Mucosa of gallbladder (tissue), 1 donor: ENCODE measurements around the gene KRTAP4-3. TPM values are rescaled to one million over a fixed set of nuclear protein-coding genes. Genes with fewer than 3 reads are reported as not detected.
"Not testable (repeated sequence)": the region's sequence is repeated elsewhere in the genome, so short reads cannot be mapped to it uniquely, and the experiment has no call there.

ENCODE experiments used
- DNase-seq: peaks from one replicate; pipeline ENCODE4 v3.0.0-alpha.2; 2020; ENCODE audit warnings: low spot score
- total RNA-seq: library from RNA; stranded (reverse); gene quantifications from one replicate; pipeline ENCODE4 v1.2.1, GENCODE V29; 2021
- donor health status: DM: no; HTN: no; CAD: no.

KRTAP4-3 gene
- total RNA-seq, 1 donor from 2014 or later = not detected

GRCh38 chr17:41117846-41118386 is 50.1 kb downstream of the KRTAP4-3 start, which contains the start of gene KRTAP4-11:
TSS of gene KRTAP4-11 (minus strand) at chr17:41118373. CDS start at chr17:41118315, 58 bp downstream.
- not testable (repeated sequence) for DNase-seq

Other genes with a start within 250 kb of the KRTAP4-3 start
- 7.0 TPM for gene KRT23, start 230.6 kb downstream of the KRTAP4-3 start, total RNA-seq
- gene KRT39, start 201.3 kb downstream of the KRTAP4-3 start, total RNA-seq = not detected
- gene KRT40, start 183.9 kb downstream of the KRTAP4-3 start, total RNA-seq = not detected
- gene KRTAP3-3, start 174.1 kb downstream of the KRTAP4-3 start, total RNA-seq = not detected
- not detected for gene KRTAP3-2, start 168.3 kb downstream of the KRTAP4-3 start, total RNA-seq
- gene KRTAP3-1, start 159.1 kb downstream of the KRTAP4-3 start, total RNA-seq = not detected
- gene KRTAP1-5, start 141.0 kb downstream of the KRTAP4-3 start, total RNA-seq = not detected
- not detected for gene KRTAP1-4, start 138.0 kb downstream of the KRTAP4-3 start, total RNA-seq
- not detected for gene KRTAP1-3, start 133.3 kb downstream of the KRTAP4-3 start, total RNA-seq
- not detected for gene KRTAP1-1, start 126.8 kb downstream of the KRTAP4-3 start, total RNA-seq
- not detected for gene KRTAP2-1, start 120.9 kb downstream of the KRTAP4-3 start, total RNA-seq
- not detected for gene KRTAP2-2, start 113.0 kb downstream of the KRTAP4-3 start, total RNA-seq
- gene KRTAP2-3, start 108.1 kb downstream of the KRTAP4-3 start, total RNA-seq = not detected
- not detected for gene KRTAP2-4, start 102.3 kb downstream of the KRTAP4-3 start, total RNA-seq
- not detected for gene KRTAP4-7, start 84.1 kb downstream of the KRTAP4-3 start, total RNA-seq
- gene KRTAP4-8, start 70.1 kb downstream of the KRTAP4-3 start, total RNA-seq = not detected
- gene KRTAP4-16, start 66.0 kb downstream of the KRTAP4-3 start, total RNA-seq = not detected
- gene KRTAP4-9, start 62.8 kb downstream of the KRTAP4-3 start, total RNA-seq = not detected
- gene KRTAP4-11, start 49.8 kb downstream of the KRTAP4-3 start, total RNA-seq = not detected
- gene KRTAP4-12, start 44.0 kb downstream of the KRTAP4-3 start, total RNA-seq = not detected
- gene KRTAP4-6, start 27.7 kb downstream of the KRTAP4-3 start, total RNA-seq = not detected
- gene KRTAP4-5, start 18.4 kb downstream of the KRTAP4-3 start, total RNA-seq = not detected
- gene KRTAP4-4, start 7.5 kb downstream of the KRTAP4-3 start, total RNA-seq = not detected
- gene KRTAP4-2, start 10.0 kb upstream of the KRTAP4-3 start, total RNA-seq = not detected
- not detected for gene KRTAP4-1, start 16.7 kb upstream of the KRTAP4-3 start, total RNA-seq
- not detected for gene KRTAP9-1, start 21.7 kb upstream of the KRTAP4-3 start, total RNA-seq
- gene KRTAP9-2, start 58.4 kb upstream of the KRTAP4-3 start, total RNA-seq = not detected
- not detected for gene KRTAP9-3, start 64.2 kb upstream of the KRTAP4-3 start, total RNA-seq
- not detected for gene KRTAP9-8, start 69.8 kb upstream of the KRTAP4-3 start, total RNA-seq
- not detected for gene KRTAP9-4, start 81.5 kb upstream of the KRTAP4-3 start, total RNA-seq
- not detected for gene KRTAP9-9, start 87.2 kb upstream of the KRTAP4-3 start, total RNA-seq
- not detected for gene KRTAP9-6, start 97.2 kb upstream of the KRTAP4-3 start, total RNA-seq
- not detected for gene KRTAP9-7, start 107.5 kb upstream of the KRTAP4-3 start, total RNA-seq
- not detected for gene KRTAP29-1, start 134.6 kb upstream of the KRTAP4-3 start, total RNA-seq
- not detected for gene KRTAP16-1, start 141.1 kb upstream of the KRTAP4-3 start, total RNA-seq
- gene KRTAP17-1, start 147.5 kb upstream of the KRTAP4-3 start, total RNA-seq = not detected
- not detected for gene KRT33A, start 182.6 kb upstream of the KRTAP4-3 start, total RNA-seq
- gene KRT33B, start 201.6 kb upstream of the KRTAP4-3 start, total RNA-seq = not detected
- gene KRT34, start 214.1 kb upstream of the KRTAP4-3 start, total RNA-seq = not detected
- not detected for gene KRT31, start 229.4 kb upstream of the KRTAP4-3 start, total RNA-seq